Stomach (tissue), 9 donors: ENCODE results near the gene LSM7. TPM values are rescaled to one million over a fixed set of nuclear protein-coding genes. Genes with fewer than 3 reads are reported as not detected.

Experiments
- DNase-seq, 2 donors: peaks; one replicate each; pipeline versions ENCODE4 v3.0.0 to v3.0.0-alpha.2; 2013 to 2019
- H3K27ac ChIP-seq, 5 donors: fragments of 200-600 bp in 4 of 5; sonication (generic) in 4 of 5; one replicate each; pipeline ENCODE4 v1.5.1; 2013 to 2019; ENCODE audit warnings: mild to moderate bottlenecking in 1 of 5, moderate library complexity in 1 of 5
- H3K27me3 ChIP-seq, 3 donors: fragments of 200-600 bp; sonication (generic); one replicate each; pipeline ENCODE4 v1.5.1; 2017 to 2019; ENCODE audit warnings: mixed run types in 1 of 3
- H3K36me3 ChIP-seq, 4 donors: fragments of 200-600 bp; sonication (generic); 1 replicate in 3 of 4; 2 replicates in 1 of 4; pipeline ENCODE4 v1.5.1; 2016 to 2019
- H3K4me1 ChIP-seq, 4 donors: fragments of 200-600 bp; sonication (generic); one replicate each; pipeline ENCODE4 v1.5.1; 2016 to 2019
- H3K4me3 ChIP-seq, 4 donors: fragments of 200-600 bp; sonication (generic) in 3 of 4; one replicate each; pipeline ENCODE4 v1.5.1; 2016 to 2019; ENCODE audit warnings: mild to moderate bottlenecking in 1 of 4
- H3K9me3 ChIP-seq, 4 donors: fragments of 200-600 bp; sonication (generic); one replicate each; pipeline ENCODE4 v1.5.1; 2016 to 2019
- EP300 ChIP-seq: sonication (generic); formaldehyde crosslinking; IDR thresholded peaks from one replicate; pipeline ENCODE4 v1.6.1; 2017; ENCODE audit warnings: antibody characterized with exemption
- POLR2A ChIP-seq, 4 donors: fragments of 450-650 bp; IDR thresholded peaks; one replicate each; pipeline ENCODE4 v1.6.1; 2016; ENCODE audit warnings: antibody characterized with exemption in 4 of 4, control low read depth in 2 of 4, mild to moderate bottlenecking in 1 of 4, moderate library complexity in 1 of 4
- POLR2AphosphoS5 ChIP-seq, 3 donors: sonication (generic); formaldehyde crosslinking; IDR thresholded peaks; one replicate each; pipeline ENCODE4 v1.6.1; 2016; ENCODE audit warnings: antibody characterized with exemption in 3 of 3
- WGBS, 5 donors: extraction: QIAGEN DNeasy Blood & Tissue Kit in 3 of 5; methylation state at CpG; one replicate each; pipeline versions ENCODE4 v1.1.5 to v1.1.7; 2013 to 2018; 5-methylcytosine and 5-hydroxymethylcytosine counted together
- intact Hi-C: fragments of 100-400 bp; cut with DNase I; formaldehyde crosslinking; loops from one replicate; pipeline ENCODE4 v1.15.1; 2023; ENCODE audit warnings: low total_unique reads
- polyA plus RNA-seq, 3 donors: library from polyadenylated mRNA; stranded (reverse); fragments of 200-250 nt; gene quantifications; one replicate each; pipeline ENCODE4 v1.2.3, GENCODE V29; 2013
- total RNA-seq, 5 donors: library from RNA; depleted of rRNA; stranded (reverse); fragments of >200 nt; gene quantifications; one replicate each; pipeline versions ENCODE4 v1.1.0 to v1.2.3, GENCODE V29; 2014 to 2016
- TF ChIP-seq, protein P1 (sequence below), 7 experiments: fragments of 450-650 bp in 4 of 7; fragments of 200-600 bp in 3 of 7; sonication (generic) in 3 of 7; IDR thresholded peaks; one replicate each; pipeline ENCODE4 v1.5.1; 2016 to 2019; ENCODE audit warnings: antibody characterized with exemption in 7 of 7, control low read depth in 2 of 7, mild to moderate bottlenecking in 1 of 7
- donor health status: healthy with polysubstance abuse.
- donor health status: Bipolar disorder and iron deficiency.
- donor health status: healthy.

Gene LSM7
- total and polyA plus RNA-seq, 8 donors: 9.8 to 332 (median 87.5) TPM

DNA sequence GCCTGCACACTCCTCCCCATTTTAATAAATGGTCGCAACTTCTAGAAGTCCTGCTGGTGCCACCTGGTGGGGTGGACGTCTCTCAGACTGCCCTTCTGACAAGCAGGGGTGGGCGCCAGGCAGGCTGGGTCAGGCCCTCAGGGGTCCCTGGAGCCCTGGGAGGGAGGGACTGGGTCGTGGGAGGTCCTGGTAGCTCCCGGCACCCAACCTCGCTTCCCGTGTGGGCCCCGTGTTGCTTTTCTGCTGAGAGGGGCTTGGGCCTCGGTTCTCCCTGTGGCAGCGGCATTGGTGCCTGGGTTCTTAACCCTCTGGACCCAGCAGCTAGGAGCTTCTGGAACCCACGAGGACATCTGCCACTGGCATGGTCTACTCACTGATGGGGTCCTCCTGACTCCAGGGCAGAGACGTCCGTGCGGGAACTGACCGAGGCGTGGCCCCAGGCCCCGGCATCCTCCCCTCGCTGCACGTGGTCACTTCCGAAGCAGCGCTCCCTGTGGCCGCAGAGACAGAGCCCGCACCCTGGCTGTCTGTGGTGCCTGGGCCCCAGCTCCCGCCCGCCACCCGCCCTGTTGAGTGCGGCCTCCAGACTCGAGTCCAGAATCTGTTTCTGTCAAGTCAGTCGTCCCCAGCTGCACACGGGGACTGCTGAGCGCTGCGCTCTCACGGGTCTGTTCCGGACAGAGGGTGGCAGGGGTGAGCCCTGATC, 25.7 kb upstream of the LSM7 start:
- intact Hi-C loops: no loop called here
- TF ChIP-seq POLR2AphosphoS5 (IDR thresholded peaks at IDR 0.05): no peak
- TF ChIP-seq, protein P1, sequence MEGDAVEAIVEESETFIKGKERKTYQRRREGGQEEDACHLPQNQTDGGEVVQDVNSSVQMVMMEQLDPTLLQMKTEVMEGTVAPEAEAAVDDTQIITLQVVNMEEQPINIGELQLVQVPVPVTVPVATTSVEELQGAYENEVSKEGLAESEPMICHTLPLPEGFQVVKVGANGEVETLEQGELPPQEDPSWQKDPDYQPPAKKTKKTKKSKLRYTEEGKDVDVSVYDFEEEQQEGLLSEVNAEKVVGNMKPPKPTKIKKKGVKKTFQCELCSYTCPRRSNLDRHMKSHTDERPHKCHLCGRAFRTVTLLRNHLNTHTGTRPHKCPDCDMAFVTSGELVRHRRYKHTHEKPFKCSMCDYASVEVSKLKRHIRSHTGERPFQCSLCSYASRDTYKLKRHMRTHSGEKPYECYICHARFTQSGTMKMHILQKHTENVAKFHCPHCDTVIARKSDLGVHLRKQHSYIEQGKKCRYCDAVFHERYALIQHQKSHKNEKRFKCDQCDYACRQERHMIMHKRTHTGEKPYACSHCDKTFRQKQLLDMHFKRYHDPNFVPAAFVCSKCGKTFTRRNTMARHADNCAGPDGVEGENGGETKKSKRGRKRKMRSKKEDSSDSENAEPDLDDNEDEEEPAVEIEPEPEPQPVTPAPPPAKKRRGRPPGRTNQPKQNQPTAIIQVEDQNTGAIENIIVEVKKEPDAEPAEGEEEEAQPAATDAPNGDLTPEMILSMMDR (IDR thresholded peaks at IDR 0.05): no peak
- TF ChIP-seq POLR2A (IDR thresholded peaks at IDR 0.05): no peak
- TF ChIP-seq EP300: no peak
- H3K4me1 ChIP-seq: no peaks in the 10 kb centered on the region
- 91 to 93% (median 92%) methylated on average over 25 to 34 of the region's 34 CpGs for WGBS, 5 donors
- peaks cover 12 to 65% (median 55%) of the 10 kb centered on the region in 4 donors for H3K36me3 ChIP-seq
- no peak overlapping the region for H3K27ac ChIP-seq
- H3K4me3 ChIP-seq: no peak overlapping the region
- H3K9me3 ChIP-seq: no peaks in the 10 kb centered on the region
- DNase-seq: no peak
- peaks cover 0 to 10% (median 0%) of the 10 kb centered on the region in 3 donors for H3K27me3 ChIP-seq

DNA sequence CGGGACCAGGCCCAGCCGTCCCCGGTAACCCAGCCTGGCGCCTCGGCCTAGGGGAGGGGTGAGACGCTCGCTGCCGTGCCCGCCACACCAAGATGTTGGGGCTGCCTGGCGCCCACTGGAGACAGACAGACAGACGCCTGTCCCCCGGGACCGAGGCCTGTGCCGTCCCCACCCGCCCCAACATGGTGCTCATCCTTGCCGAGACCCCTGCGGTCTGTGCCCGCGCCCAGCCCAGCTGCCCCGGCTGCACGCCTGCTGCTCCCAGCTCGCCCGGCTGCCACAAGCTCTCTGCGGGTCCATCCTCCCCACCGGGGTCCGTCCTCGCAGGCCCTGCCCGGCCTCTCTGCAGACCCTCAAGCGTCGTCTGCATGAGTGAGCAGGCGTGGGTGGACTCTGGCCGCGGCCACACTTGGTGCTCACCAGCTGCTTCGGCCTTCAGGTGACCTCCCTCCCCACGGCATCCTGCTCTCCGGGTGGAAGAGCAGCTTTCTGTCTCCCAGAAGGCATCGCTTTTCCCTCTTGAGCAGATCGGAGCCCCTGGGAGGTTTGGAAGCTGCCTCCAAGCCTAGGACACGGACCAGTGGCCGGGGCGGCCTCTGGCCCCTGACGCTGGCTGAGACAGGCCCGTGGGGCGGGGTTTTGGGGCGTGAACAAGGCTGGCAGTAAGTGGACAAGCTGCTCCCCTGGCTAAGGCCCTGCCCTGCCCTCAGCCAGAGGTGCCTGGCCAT, 24.9 kb upstream of the LSM7 start:
- no peak overlapping the region for H3K27ac ChIP-seq
- no peak overlapping the region for H3K4me3 ChIP-seq
- intact Hi-C loops: no loop called here
- no peaks in the 10 kb centered on the region for H3K9me3 ChIP-seq
- H3K27me3 ChIP-seq: peaks cover 0 to 3% (median 0%) of the 10 kb centered on the region in 3 donors
- DNase-seq: no peak
- TF ChIP-seq POLR2AphosphoS5 (IDR thresholded peaks at IDR 0.05) (no peak), EP300 (no peak), POLR2A (IDR thresholded peaks at IDR 0.05) (no peak)
- TF ChIP-seq, protein P1 (IDR thresholded peaks at IDR 0.05): no peak
- 88 to 92% (median 90%) methylated on average over 38 to 45 of the region's 45 CpGs for WGBS, 5 donors
- H3K36me3 ChIP-seq: peaks cover 14 to 73% (median 62%) of the 10 kb centered on the region in 4 donors
- no peaks in the 10 kb centered on the region for H3K4me1 ChIP-seq

DNA sequence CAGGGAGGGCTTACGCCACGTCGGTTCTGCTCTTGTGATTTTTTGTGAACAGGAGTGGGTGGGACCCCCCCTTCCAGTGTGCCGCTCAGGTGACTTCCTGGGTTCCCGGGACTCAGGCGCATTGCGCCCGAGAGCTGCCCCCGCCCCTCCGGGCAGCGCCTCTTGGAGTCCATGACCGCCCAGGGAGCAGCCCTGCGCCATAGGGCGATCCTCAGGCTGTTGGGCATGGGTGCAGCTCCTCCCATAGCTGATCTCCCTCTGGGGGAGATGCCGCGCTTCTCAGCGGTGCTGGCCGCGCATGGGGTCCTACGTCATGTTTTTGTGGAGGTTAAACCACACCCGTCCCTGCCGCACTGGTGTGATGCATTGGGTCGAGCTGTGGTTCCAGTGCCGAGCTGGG, 23.7 kb upstream of the LSM7 start:
- Histone ChIP-seq H3K4me3 (no peak overlapping the region), H3K27me3 (no peaks in the 10 kb centered on the region), H3K9me3 (no peaks in the 10 kb centered on the region), H3K36me3 (peaks cover 14 to 73% (median 62%) of the 10 kb centered on the region in 4 donors), H3K27ac (no peak overlapping the region), H3K4me1 (no peaks in the 10 kb centered on the region)
- DNase-seq: no peak
- TF ChIP-seq POLR2AphosphoS5 (IDR thresholded peaks at IDR 0.05): no peak
- no peak for TF ChIP-seq EP300
- TF ChIP-seq, protein P1 (IDR thresholded peaks at IDR 0.05): no peak
- TF ChIP-seq POLR2A (IDR thresholded peaks at IDR 0.05): no peak
- 93 to 100% (median 94%) methylated on average over 2 to 24 of the region's 24 CpGs for WGBS, 5 donors
- intact Hi-C loops: no loop called here

DNA sequence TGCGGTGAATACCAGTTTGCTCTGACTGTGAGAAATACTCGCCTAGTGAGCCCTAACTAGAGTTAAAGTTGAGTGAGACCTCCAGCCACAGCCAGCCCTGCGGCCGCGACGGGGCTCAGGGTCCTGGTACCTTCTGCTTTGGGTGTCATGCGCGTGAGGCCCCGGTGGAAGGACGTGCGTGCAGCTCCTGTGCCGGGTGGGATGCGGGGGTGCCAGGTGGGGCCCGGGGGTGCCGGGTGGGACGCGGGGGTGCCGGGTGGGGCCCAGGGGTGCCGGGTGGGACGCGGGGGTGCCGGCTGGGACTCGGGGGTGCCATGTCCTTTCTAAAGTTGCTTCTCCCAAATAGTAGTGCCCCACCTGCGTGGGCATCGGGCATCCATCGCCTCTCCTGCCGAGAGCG, 23.2 kb upstream of the LSM7 start:
- DNase-seq: no peak
- H3K27me3 ChIP-seq: no peaks in the 10 kb centered on the region
- TF ChIP-seq POLR2AphosphoS5 (IDR thresholded peaks at IDR 0.05) (no peak), EP300 (no peak), POLR2A (IDR thresholded peaks at IDR 0.05) (no peak)
- TF ChIP-seq, protein P1 (IDR thresholded peaks at IDR 0.05): no peak
- H3K9me3 ChIP-seq: no peaks in the 10 kb centered on the region
- WGBS, 5 donors: 95 to 97% (median 96%) methylated on average over 10 to 28 of the region's 28 CpGs
- peaks cover 14 to 77% (median 65%) of the 10 kb centered on the region in 4 donors for H3K36me3 ChIP-seq
- peaks cover 0 to under 1% (median 0%) of the 10 kb centered on the region in 4 donors for H3K4me1 ChIP-seq
- H3K27ac ChIP-seq: no peak overlapping the region
- no peak overlapping the region for H3K4me3 ChIP-seq
- intact Hi-C loops: no loop called here
